Mesenteric fat pad (tissue), 1 donor: ENCODE measurements around the gene FLII. TPM values are rescaled to one million over a fixed set of nuclear protein-coding genes. Genes with fewer than 3 reads are reported as not detected.
"Not testable (repeated sequence)": the region's sequence is repeated elsewhere in the genome, so short reads cannot be mapped to it uniquely, and the experiment has no call there.

ENCODE experiments used
- DNase-seq: peaks from one replicate; pipeline ENCODE4 v3.0.0-alpha.2; 2020; ENCODE audit warnings: low spot score
- long read RNA-seq: library from polyadenylated mRNA; unstranded; transcript quantifications from one replicate; pipeline ENCODE4 v2.0.0, GENCODE V29; 2020
- total RNA-seq: library from RNA; stranded (reverse); fragmentation: NEBNext Ultra II Directional; extraction: Animal tissue kit (Norgen Biotek cat#: 25700); gene quantifications from one replicate; pipeline ENCODE4 v1.2.1, GENCODE V29; 2021
- donor health status: DM: yes; HTN: yes; CAD: no.

FLII gene
- total RNA-seq, result 269 TPM
- long read RNA-seq, full-length matches to known transcripts, result 24 of 197 reads
- long read RNA-seq, partial matches to known transcripts, result 129 of 197 reads
- long read RNA-seq, other reads (novel, unspliced or antisense), result 44 of 197 reads

GRCh38 chr17:18258356-18259038 lies at the start of gene FLII:
FLII (minus strand) TSS chr17:18258738; CDS start chr17:18258690, 48 bp downstream.
- no peak for DNase-seq

GRCh38 chr17:18303206-18303605 lies 44.7 kb upstream of the FLII start:
- DNase-seq, result not testable (repeated sequence)

- no peak for DNase-seq
Observed at GRCh38 chr17:18300725-18301480, 42.4 kb upstream of the FLII start.

GRCh38 chr17:18298061-18298460 lies 39.5 kb upstream of the FLII start:
- not testable (repeated sequence) for DNase-seq

- DNase-seq, result no peak
Observed at GRCh38 chr17:18291718-18292540, 33.4 kb upstream of the FLII start.

GRCh38 chr17:18285296-18285695 lies 26.8 kb upstream of the FLII start:
- DNase-seq, result no peak

- no peak for DNase-seq
Observed at GRCh38 chr17:18281788-18282187, 23.2 kb upstream of the FLII start.

GRCh38 chr17:18280766-18281371 lies 22.3 kb upstream of the FLII start:
- no peak for DNase-seq

GRCh38 chr17:18280249-18280648 lies 21.7 kb upstream of the FLII start:
- DNase-seq, result no peak

- DNase-seq, result no peak
Observed at GRCh38 chr17:18278867-18279266, 20.3 kb upstream of the FLII start.

- DNase-seq, result no peak
Observed at GRCh38 chr17:18277076-18277475, 18.5 kb upstream of the FLII start.

- no peak for DNase-seq
Observed at GRCh38 chr17:18270046-18270931, 11.8 kb upstream of the FLII start.

GRCh38 chr17:18267927-18268711 lies 9.6 kb upstream of the FLII start:
- no peak for DNase-seq

- DNase-seq, result no peak
Observed at GRCh38 chr17:18267366-18267765, 8.8 kb upstream of the FLII start.

- DNase-seq, result no peak
Observed at GRCh38 chr17:18263885-18264682, 5.5 kb upstream of the FLII start.

GRCh38 chr17:18262641-18263040 lies 4.1 kb upstream of the FLII start:
- no peak for DNase-seq

GRCh38 chr17:18262111-18262510 lies 3.6 kb upstream of the FLII start:
- DNase-seq, result no peak

GRCh38 chr17:18261659-18262058 lies 3.1 kb upstream of the FLII start:
- DNase-seq, result no peak

GRCh38 chr17:18261146-18261515 lies 2.6 kb upstream of the FLII start:
- no peak for DNase-seq
